Gastroesophageal sphincter (tissue), 4 donors: ENCODE results near the gene MACROD1. TPM values are rescaled to one million over a fixed set of nuclear protein-coding genes. Genes with fewer than 3 reads are reported as not detected.

ENCODE experiments used
- ATAC-seq: fragments of 150-250 bp; one replicate; pipeline ENCODE4 v1.9.1; 2016; ENCODE audit warnings: mild to moderate bottlenecking, moderate library complexity
- H3K27ac ChIP-seq, 4 donors: fragments of 200-600 bp; sonication (generic) in 3 of 4; 1 replicate in 3 of 4; 2 replicates in 1 of 4; pipeline ENCODE4 v1.5.1; 2016 to 2019
- H3K27me3 ChIP-seq: fragments of 200-600 bp; sonication (generic); one replicate; pipeline ENCODE4 v1.5.1; 2019
- H3K36me3 ChIP-seq, 2 donors: fragments of 200-600 bp; sonication (generic); one replicate each; pipeline ENCODE4 v1.5.1; 2019; ENCODE audit warnings: control low read depth in 1 of 2
- H3K4me1 ChIP-seq, 3 donors: fragments of 200-600 bp; sonication (generic); 1 replicate in 2 of 3; 2 replicates in 1 of 3; pipeline ENCODE4 v1.5.1; 2016 to 2019; ENCODE audit warnings: control low read depth in 2 of 3
- H3K4me3 ChIP-seq, 2 donors: fragments of 200-600 bp; sonication (generic); one replicate each; pipeline ENCODE4 v1.5.1; 2019; ENCODE audit warnings: mild to moderate bottlenecking in 1 of 2, moderate library complexity in 1 of 2
- H3K9me3 ChIP-seq, 3 donors: fragments of 200-600 bp; sonication (generic); one replicate each; pipeline ENCODE4 v1.5.1; 2017 to 2019; ENCODE audit warnings: control low read depth in 2 of 3
- EP300 ChIP-seq: sonication (generic); formaldehyde crosslinking; IDR thresholded peaks from one replicate; pipeline ENCODE4 v1.6.1; 2017; ENCODE audit warnings: antibody characterized with exemption, mild to moderate bottlenecking
- POLR2A ChIP-seq, 2 donors: fragments of 450-650 bp; IDR thresholded peaks; one replicate each; pipeline ENCODE4 v1.6.1; 2017; ENCODE audit warnings: antibody characterized with exemption in 2 of 2, mild to moderate bottlenecking in 2 of 2, moderate library complexity in 1 of 2
- POLR2AphosphoS5 ChIP-seq: sonication (generic); formaldehyde crosslinking; IDR thresholded peaks from one replicate; pipeline ENCODE4 v1.6.1; 2017; ENCODE audit warnings: antibody characterized with exemption
- WGBS, 2 donors: methylation state at CpG; one replicate each; pipeline ENCODE4 v1.1.5; 2018; ENCODE audit warnings: low coverage in 1 of 2; 5-methylcytosine and 5-hydroxymethylcytosine counted together
- total RNA-seq, 4 donors: library from RNA; depleted of rRNA; stranded (reverse); fragments of >200 nt; gene quantifications; one replicate each; pipeline ENCODE4 v1.1.0, GENCODE V29; 2016
- TF ChIP-seq, protein P1 (sequence below), 4 experiments: fragments of 200-600 bp in 2 of 4; fragments of 450-650 bp in 2 of 4; sonication (generic) in 1 of 4; IDR thresholded peaks; one replicate each; pipeline ENCODE4 v1.5.1; 2017 to 2019; ENCODE audit warnings: antibody characterized with exemption in 4 of 4, mild to moderate bottlenecking in 2 of 4, moderate library complexity in 2 of 4

The MACROD1 gene
- total RNA-seq, 4 donors from 2014 or later, result 26.9 to 56.2 (median 30.4) TPM

- WGBS, 2 donors, result 83% methylated on average over 7 of the region's 13 CpGs; no CpG with 5 or more reads in 1 of the 2 donors
Measured at GRCh38 chr11:64073542-64073941, 92.4 kb downstream of the MACROD1 start.

GRCh38 chr11:64072871-64073270, 93.0 kb downstream of the MACROD1 start:
- H3K27ac ChIP-seq, result no peak overlapping the region
- TF ChIP-seq, protein P1, sequence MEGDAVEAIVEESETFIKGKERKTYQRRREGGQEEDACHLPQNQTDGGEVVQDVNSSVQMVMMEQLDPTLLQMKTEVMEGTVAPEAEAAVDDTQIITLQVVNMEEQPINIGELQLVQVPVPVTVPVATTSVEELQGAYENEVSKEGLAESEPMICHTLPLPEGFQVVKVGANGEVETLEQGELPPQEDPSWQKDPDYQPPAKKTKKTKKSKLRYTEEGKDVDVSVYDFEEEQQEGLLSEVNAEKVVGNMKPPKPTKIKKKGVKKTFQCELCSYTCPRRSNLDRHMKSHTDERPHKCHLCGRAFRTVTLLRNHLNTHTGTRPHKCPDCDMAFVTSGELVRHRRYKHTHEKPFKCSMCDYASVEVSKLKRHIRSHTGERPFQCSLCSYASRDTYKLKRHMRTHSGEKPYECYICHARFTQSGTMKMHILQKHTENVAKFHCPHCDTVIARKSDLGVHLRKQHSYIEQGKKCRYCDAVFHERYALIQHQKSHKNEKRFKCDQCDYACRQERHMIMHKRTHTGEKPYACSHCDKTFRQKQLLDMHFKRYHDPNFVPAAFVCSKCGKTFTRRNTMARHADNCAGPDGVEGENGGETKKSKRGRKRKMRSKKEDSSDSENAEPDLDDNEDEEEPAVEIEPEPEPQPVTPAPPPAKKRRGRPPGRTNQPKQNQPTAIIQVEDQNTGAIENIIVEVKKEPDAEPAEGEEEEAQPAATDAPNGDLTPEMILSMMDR (IDR thresholded peaks at IDR 0.05), result no peak
- TF ChIP-seq POLR2AphosphoS5, result no peak
- no peak for TF ChIP-seq EP300
- no peak for TF ChIP-seq POLR2A (IDR thresholded peaks at IDR 0.05)
- no peak for ATAC-seq
- H3K27me3 ChIP-seq, result no peaks in the 10 kb centered on the region
- WGBS, 2 donors, result 100% methylated on average over 2 of the region's 9 CpGs; no CpG with 5 or more reads in 1 of the 2 donors
- H3K9me3 ChIP-seq, result no peaks in the 10 kb centered on the region
- H3K4me1 ChIP-seq, result peaks cover 0 to 19% (median 0%) of the 10 kb centered on the region in 3 donors
- no peak overlapping the region for H3K4me3 ChIP-seq
- H3K36me3 ChIP-seq, result no peaks in the 10 kb centered on the region

More at GRCh38 chr11:64073542-64073941, 92.4 kb downstream of the MACROD1 start:
- no peak overlapping the region for H3K4me3 ChIP-seq
- H3K9me3 ChIP-seq, result no peaks in the 10 kb centered on the region
- TF ChIP-seq POLR2A (IDR thresholded peaks at IDR 0.05) (no peak), EP300 (no peak), POLR2AphosphoS5 (no peak)
- TF ChIP-seq, protein P1 (IDR thresholded peaks at IDR 0.05), result no peak
- peaks cover 0 to 25% (median 0%) of the 10 kb centered on the region in 3 donors for H3K4me1 ChIP-seq
- ATAC-seq, result no peak
- no peak overlapping the region for H3K27ac ChIP-seq
- H3K27me3 ChIP-seq, result no peaks in the 10 kb centered on the region
- no peaks in the 10 kb centered on the region for H3K36me3 ChIP-seq

- no peak overlapping the region for H3K4me3 ChIP-seq
- no peaks in the 10 kb centered on the region for H3K36me3 ChIP-seq
- TF ChIP-seq POLR2A (IDR thresholded peaks at IDR 0.05) (no peak), POLR2AphosphoS5 (no peak), EP300 (no peak)
- TF ChIP-seq, protein P1 (IDR thresholded peaks at IDR 0.05), result no peak
- H3K27ac ChIP-seq, result no peak overlapping the region
- H3K27me3 ChIP-seq, result no peaks in the 10 kb centered on the region
- WGBS, 2 donors, result 75 to 92% methylated on average over 6 to 8 of the region's 8 CpGs
- H3K9me3 ChIP-seq, result no peaks in the 10 kb centered on the region
- peaks cover 0 to 19% (median 0%) of the 10 kb centered on the region in 3 donors for H3K4me1 ChIP-seq
- no peak for ATAC-seq
Measured at GRCh38 chr11:64072403-64072802, 93.5 kb downstream of the MACROD1 start.

DNA sequence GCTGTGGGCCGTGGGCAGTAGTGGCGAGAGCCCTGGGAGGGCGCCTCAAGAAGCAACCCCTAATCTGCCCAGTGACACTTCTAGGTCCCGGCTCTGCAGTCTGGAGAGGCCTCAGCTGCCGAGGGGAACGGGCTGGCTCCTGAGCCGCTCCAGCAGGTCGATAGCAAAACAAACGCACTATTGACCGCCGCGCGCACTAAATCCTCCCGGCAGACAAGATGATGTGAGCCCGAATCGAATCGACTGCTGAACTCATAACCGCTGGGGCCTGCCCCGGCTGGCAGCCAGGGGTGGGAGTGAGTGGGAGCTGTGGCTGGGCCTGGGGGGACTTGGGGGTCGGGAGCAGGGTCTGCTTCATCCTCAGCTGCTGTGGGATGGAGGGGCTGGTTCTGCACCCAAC, 94.1 kb downstream of the MACROD1 start:
- WGBS, 2 donors, result no CpG with 5 or more reads among the region's 20 CpGs
- Histone ChIP-seq H3K4me1 (peaks cover 0 to 19% (median 0%) of the 10 kb centered on the region in 3 donors), H3K36me3 (no peaks in the 10 kb centered on the region), H3K9me3 (no peaks in the 10 kb centered on the region), H3K27ac (no peak overlapping the region), H3K4me3 (no peak overlapping the region), H3K27me3 (no peaks in the 10 kb centered on the region)
- no peak for ATAC-seq
- TF ChIP-seq, protein P1 (IDR thresholded peaks at IDR 0.05), result no peak
- no peak for TF ChIP-seq POLR2AphosphoS5
- no peak for TF ChIP-seq POLR2A (IDR thresholded peaks at IDR 0.05)
- TF ChIP-seq EP300, result no peak

- ATAC-seq, result no peak
- Histone ChIP-seq H3K4me3 (no peak overlapping the region), H3K27ac (no peak overlapping the region), H3K36me3 (no peaks in the 10 kb centered on the region), H3K9me3 (no peaks in the 10 kb centered on the region), H3K27me3 (no peaks in the 10 kb centered on the region), H3K4me1 (peaks cover 0 to 19% (median 0%) of the 10 kb centered on the region in 3 donors)
- 43% methylated on average over 1 of the region's 12 CpGs; no CpG with 5 or more reads in 1 of the 2 donors for WGBS, 2 donors
- TF ChIP-seq POLR2AphosphoS5 (no peak), POLR2A (IDR thresholded peaks at IDR 0.05) (no peak), EP300 (no peak)
- TF ChIP-seq, protein P1 (IDR thresholded peaks at IDR 0.05), result no peak
Measured at GRCh38 chr11:64070314-64070681, 95.6 kb downstream of the MACROD1 start.
